HEK293 (cell line): ENCODE results near the gene MPHOSPH9.

ENCODE experiments used
- BCL11B ChIP-seq: fragments of 450-650 bp; formaldehyde crosslinking; IDR thresholded peaks from 2 replicates; pipeline ENCODE4 v1.5.1; 2016; ENCODE audit warnings: low read depth, missing biosample characterization, missing genetic modification characterization
- GLI4 ChIP-seq: fragments of 450-650 bp; formaldehyde crosslinking; IDR thresholded peaks from 2 replicates; pipeline ENCODE4 v1.5.1; 2016; ENCODE audit warnings: missing biosample characterization, missing genetic modification characterization
- GLIS2 ChIP-seq: fragments of 450-650 bp; formaldehyde crosslinking; IDR thresholded peaks from 2 replicates; pipeline ENCODE4 v1.5.1; 2016; ENCODE audit warnings: missing biosample characterization, missing genetic modification characterization
- KLF8 ChIP-seq: fragments of 450-650 bp; formaldehyde crosslinking; IDR thresholded peaks from 2 replicates; pipeline ENCODE4 v1.5.1; 2016; ENCODE audit warnings: missing biosample characterization, missing genetic modification characterization
- KLF9 ChIP-seq: fragments of 450-650 bp; formaldehyde crosslinking; IDR thresholded peaks from 2 replicates; pipeline ENCODE4 v1.5.1; 2016; ENCODE audit warnings: missing biosample characterization, missing genetic modification characterization, low read depth
- MYNN ChIP-seq: fragments of 450-650 bp; formaldehyde crosslinking; IDR thresholded peaks from 2 replicates; pipeline ENCODE4 v1.5.1; 2016; ENCODE audit warnings: missing biosample characterization, missing genetic modification characterization, borderline replicate concordance
- OSR2 ChIP-seq: fragments of 450-650 bp; formaldehyde crosslinking; IDR thresholded peaks from 2 replicates; pipeline ENCODE4 v1.5.1; 2016; ENCODE audit warnings: missing biosample characterization, missing genetic modification characterization
- OVOL3 ChIP-seq: fragments of 450-650 bp; formaldehyde crosslinking; IDR thresholded peaks from 2 replicates; pipeline ENCODE4 v1.5.1; 2016; ENCODE audit warnings: missing biosample characterization, missing genetic modification characterization
- PRDM10 ChIP-seq: fragments of 450-650 bp; formaldehyde crosslinking; IDR thresholded peaks from 2 replicates; pipeline ENCODE4 v1.5.1; 2016; ENCODE audit warnings: missing biosample characterization, missing genetic modification characterization
- SCRT1 ChIP-seq: fragments of 450-650 bp; formaldehyde crosslinking; IDR thresholded peaks from 2 replicates; pipeline ENCODE4 v1.5.1; 2016; ENCODE audit warnings: missing biosample characterization, missing genetic modification characterization, borderline replicate concordance
- SP3 ChIP-seq: fragments of 450-650 bp; formaldehyde crosslinking; IDR thresholded peaks from 2 replicates; pipeline ENCODE4 v1.5.1; 2016; ENCODE audit warnings: missing biosample characterization, missing genetic modification characterization
- SP7 ChIP-seq: fragments of 450-650 bp; formaldehyde crosslinking; IDR thresholded peaks from 2 replicates; pipeline ENCODE4 v1.5.1; 2016; ENCODE audit warnings: missing biosample characterization, missing genetic modification characterization
- TCF7L2 ChIP-seq: IDR thresholded peaks from 2 replicates; pipeline ENCODE4 v1.6.1; 2011; ENCODE audit warnings: low read depth, mild to moderate bottlenecking, inconsistent platforms, low read length, moderate library complexity, borderline replicate concordance
- ZBTB26 ChIP-seq: fragments of 450-650 bp; formaldehyde crosslinking; optimal IDR thresholded peaks from 2 replicates; pipeline ENCODE3; 2016; ENCODE audit warnings: missing biosample characterization, mild to moderate bottlenecking, missing genetic modification characterization
- ZEB2 ChIP-seq: fragments of 450-650 bp; formaldehyde crosslinking; IDR thresholded peaks from 2 replicates; pipeline ENCODE4 v1.5.1; 2016; ENCODE audit warnings: missing biosample characterization, missing genetic modification characterization
- ZFP69B ChIP-seq: fragments of 450-650 bp; formaldehyde crosslinking; IDR thresholded peaks from 2 replicates; pipeline ENCODE4 v1.5.1; 2016; ENCODE audit warnings: missing biosample characterization, missing genetic modification characterization
- ZNF146 ChIP-seq: fragments of 450-650 bp; formaldehyde crosslinking; IDR thresholded peaks from 2 replicates; pipeline ENCODE4 v1.5.1; 2016; ENCODE audit warnings: missing biosample characterization, missing genetic modification characterization
- ZNF24 ChIP-seq: fragments of 450-650 bp; formaldehyde crosslinking; IDR thresholded peaks from 2 replicates; pipeline ENCODE4 v1.5.1; 2016; ENCODE audit warnings: missing biosample characterization, missing genetic modification characterization
- ZNF280C ChIP-seq: fragments of 450-650 bp; formaldehyde crosslinking; IDR thresholded peaks from 2 replicates; pipeline ENCODE4 v1.5.1; 2016; ENCODE audit warnings: missing biosample characterization, missing genetic modification characterization
- ZNF302 ChIP-seq: fragments of 450-650 bp; formaldehyde crosslinking; IDR thresholded peaks from 2 replicates; pipeline ENCODE4 v1.5.1; 2016; ENCODE audit warnings: missing biosample characterization, missing genetic modification characterization, low read depth
- ZNF324 ChIP-seq: fragments of 450-650 bp; formaldehyde crosslinking; IDR thresholded peaks from 2 replicates; pipeline ENCODE4 v1.5.1; 2016; ENCODE audit warnings: missing biosample characterization, missing genetic modification characterization
- ZNF433 ChIP-seq: fragments of 450-650 bp; formaldehyde crosslinking; IDR thresholded peaks from 2 replicates; pipeline ENCODE4 v1.5.1; 2016; ENCODE audit warnings: missing biosample characterization, missing genetic modification characterization, low read depth
- ZNF521 ChIP-seq: fragments of 450-650 bp; formaldehyde crosslinking; IDR thresholded peaks from 2 replicates; pipeline ENCODE4 v1.5.1; 2017; ENCODE audit warnings: missing biosample characterization, mild to moderate bottlenecking, missing genetic modification characterization
- ZNF555 ChIP-seq: fragments of 450-650 bp; formaldehyde crosslinking; conservative IDR thresholded peaks from 2 replicates; pipeline ENCODE4 v1.5.1; 2017; ENCODE audit warnings: missing biosample characterization, mild to moderate bottlenecking, missing genetic modification characterization, inconsistent platforms
- ZNF561 ChIP-seq: fragments of 450-650 bp; IDR thresholded peaks from 2 replicates; pipeline ENCODE4 v1.5.1; 2018; ENCODE audit warnings: missing biosample characterization, missing genetic modification characterization, borderline replicate concordance
- ZNF580 ChIP-seq: fragments of 450-650 bp; formaldehyde crosslinking; IDR thresholded peaks from 2 replicates; pipeline ENCODE4 v1.5.1; 2016; ENCODE audit warnings: missing biosample characterization, missing genetic modification characterization
- ZNF596 ChIP-seq: fragments of 450-650 bp; IDR thresholded peaks from 2 replicates; pipeline ENCODE4 v1.5.0; 2018; ENCODE audit warnings: missing biosample characterization, mild to moderate bottlenecking, missing genetic modification characterization, moderate library complexity
- ZNF660 ChIP-seq: fragments of 450-650 bp; IDR thresholded peaks from 2 replicates; pipeline ENCODE4 v1.5.1; 2018; ENCODE audit warnings: missing biosample characterization, mild to moderate bottlenecking, missing genetic modification characterization
- ZNF664 ChIP-seq: fragments of 450-650 bp; formaldehyde crosslinking; IDR thresholded peaks from 2 replicates; pipeline ENCODE4 v1.5.1; 2016; ENCODE audit warnings: missing biosample characterization, missing genetic modification characterization
- ZNF776 ChIP-seq: fragments of 450-650 bp; formaldehyde crosslinking; IDR thresholded peaks from 2 replicates; pipeline ENCODE4 v1.5.0; 2017; ENCODE audit warnings: missing biosample characterization, missing genetic modification characterization, borderline replicate concordance
- ZNF830 ChIP-seq: fragments of 450-650 bp; IDR thresholded peaks from 2 replicates; pipeline ENCODE4 v1.5.0; 2018; ENCODE audit warnings: missing biosample characterization, missing genetic modification characterization, low read depth, mild to moderate bottlenecking, moderate library complexity
- TF ChIP-seq, protein P1 (sequence below): fragments of 450-650 bp; formaldehyde crosslinking; IDR thresholded peaks from 2 replicates; pipeline ENCODE4 v1.5.1; 2016; ENCODE audit warnings: missing biosample characterization, missing genetic modification characterization

The MPHOSPH9 gene

GRCh38 chr12:123232807-123233504 is at the start of gene MPHOSPH9, which contains the start of gene MTRFR (continued):
- peak; percentile 90 for TF ChIP-seq SP3 (tag by site-specific recombination)
- peak; percentile 94 for TF ChIP-seq ZNF24 (tag by site-specific recombination)
- TF ChIP-seq GLI4 (tag by site-specific recombination): 0 out of 2 replicates have a peak, but pooled peaks have one; percentile 55
- peak; percentile 96 for TF ChIP-seq SP7 (tag by site-specific recombination)
- TF ChIP-seq ZEB2: peak; percentile 96
- TF ChIP-seq ZNF830 (tag by site-specific recombination): no peak
- no peak for TF ChIP-seq ZNF521 (tag by site-specific recombination)
- TF ChIP-seq OVOL3 (tag by site-specific recombination): peak; percentile 100
- peak; percentile 92 for TF ChIP-seq KLF8
- TF ChIP-seq TCF7L2: no peak
- TF ChIP-seq OSR2 (tag by site-specific recombination): peak; percentile 59
- peak; percentile 100 for TF ChIP-seq GLIS2 (tag by site-specific recombination)
- TF ChIP-seq, protein P1, sequence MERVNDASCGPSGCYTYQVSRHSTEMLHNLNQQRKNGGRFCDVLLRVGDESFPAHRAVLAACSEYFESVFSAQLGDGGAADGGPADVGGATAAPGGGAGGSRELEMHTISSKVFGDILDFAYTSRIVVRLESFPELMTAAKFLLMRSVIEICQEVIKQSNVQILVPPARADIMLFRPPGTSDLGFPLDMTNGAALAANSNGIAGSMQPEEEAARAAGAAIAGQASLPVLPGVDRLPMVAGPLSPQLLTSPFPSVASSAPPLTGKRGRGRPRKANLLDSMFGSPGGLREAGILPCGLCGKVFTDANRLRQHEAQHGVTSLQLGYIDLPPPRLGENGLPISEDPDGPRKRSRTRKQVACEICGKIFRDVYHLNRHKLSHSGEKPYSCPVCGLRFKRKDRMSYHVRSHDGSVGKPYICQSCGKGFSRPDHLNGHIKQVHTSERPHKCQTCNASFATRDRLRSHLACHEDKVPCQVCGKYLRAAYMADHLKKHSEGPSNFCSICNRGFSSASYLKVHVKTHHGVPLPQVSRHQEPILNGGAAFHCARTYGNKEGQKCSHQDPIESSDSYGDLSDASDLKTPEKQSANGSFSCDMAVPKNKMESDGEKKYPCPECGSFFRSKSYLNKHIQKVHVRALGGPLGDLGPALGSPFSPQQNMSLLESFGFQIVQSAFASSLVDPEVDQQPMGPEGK (tag by site-specific recombination): peak; percentile 86
- no peak for TF ChIP-seq ZNF280C (tag by site-specific recombination)
- no peak for TF ChIP-seq ZNF433 (tag by site-specific recombination)
- peak; percentile 73 for TF ChIP-seq ZNF146
- TF ChIP-seq ZNF324 (tag by site-specific recombination): peak; percentile 98
- TF ChIP-seq ZNF561: peak; percentile 99
- peak; percentile 99 for TF ChIP-seq ZBTB26
- TF ChIP-seq ZNF580 (tag by site-specific recombination): peak; percentile 90
- peak; percentile 96; the same call in 1 of the 2 replicates for TF ChIP-seq ZNF660
- no peak for TF ChIP-seq ZNF302 (tag by site-specific recombination)
- no peak for TF ChIP-seq ZNF776 (tag by site-specific recombination)
- peak; percentile 83 for TF ChIP-seq ZFP69B (tag by site-specific recombination)
- TF ChIP-seq MYNN (tag by site-specific recombination): peak; percentile 30; the same call in 1 of the 2 replicates
- TF ChIP-seq BCL11B (tag by site-specific recombination): peak; percentile 97
- peak; percentile 76 for TF ChIP-seq KLF9
- TF ChIP-seq ZNF596 (tag by site-specific recombination): no peak
- no peak for TF ChIP-seq ZNF555
- peak; percentile 62; the same call in 1 of the 2 replicates for TF ChIP-seq PRDM10
- TF ChIP-seq ZNF664 (tag by site-specific recombination): no peak
- no peak for TF ChIP-seq SCRT1
